ENCODE results near the gene GRB10.

GRB10 gene

GRCh38 chr7:50803359-50804337, 21.0 kb upstream of the GRB10 start:
- no peak for DNase-seq

- no peak for DNase-seq
These were observed 19.2 kb upstream of the GRB10 start for GRCh38 chr7:50801907-50802306.

- no peak for DNase-seq
These were observed 17.2 kb upstream of the GRB10 start for GRCh38 chr7:50799873-50800272.

- DNase-seq, result no peak
These were observed 15.4 kb upstream of the GRB10 start for GRCh38 chr7:50798126-50798525.

GRCh38 chr7:50795831-50796230, 13.1 kb upstream of the GRB10 start:
- no peak for DNase-seq

GRCh38 chr7:50795253-50795652, 12.6 kb upstream of the GRB10 start:
- DNase-seq, result no peak

- no peak for DNase-seq
These were observed 11.4 kb upstream of the GRB10 start for GRCh38 chr7:50793947-50794570.

GRCh38 chr7:50793120-50793946, 10.6 kb upstream of the GRB10 start:
- peak; percentile 39 for DNase-seq

GRCh38 chr7:50792342-50793119, 9.8 kb upstream of the GRB10 start:
- peak; percentile 8 for DNase-seq

GRCh38 chr7:50791938-50792341, 9.2 kb upstream of the GRB10 start:
- DNase-seq, result no peak

- no peak for DNase-seq
These were observed 8.8 kb upstream of the GRB10 start for GRCh38 chr7:50791363-50791937.

GRCh38 chr7:50790381-50790780, 7.7 kb upstream of the GRB10 start:
- no peak for DNase-seq

- DNase-seq, result no peak
These were observed 5.7 kb upstream of the GRB10 start for GRCh38 chr7:50788382-50788781.

- DNase-seq, result no peak
These were observed 5.1 kb upstream of the GRB10 start for GRCh38 chr7:50787825-50788224.

- DNase-seq, result no peak
These were observed 2.6 kb upstream of the GRB10 start for GRCh38 chr7:50785346-50785745.

GRCh38 chr7:50783801-50784507, 1.3 kb upstream of the GRB10 start:
- DNase-seq, result no peak

GRCh38 chr7:50783303-50783702, 607 bp upstream of the GRB10 start:
- DNase-seq, result no peak

GRCh38 chr7:50781381-50782293, 1.1 kb downstream of the GRB10 start:
- DNase-seq, result peak; percentile 7

GRCh38 chr7:50780436-50780835, 2.3 kb downstream of the GRB10 start:
- DNase-seq, result no peak

GRCh38 chr7:50779427-50779826, 3.3 kb downstream of the GRB10 start:
- DNase-seq, result no peak

All from CD4-positive, alpha-beta T cell treated with Interleukin-12 subunit alpha and Interleukin-12 subunit beta, for 1 hour (primary cell).